SU-DHL-6 (cell line): Measurements from ENCODE around the gene VAPB.

ENCODE experiments used
- H2AFZ ChIP-seq: fragments of 200-600 bp; sonication (generic); 2 replicates; pipeline ENCODE4 v1.6.1; 2014; ENCODE audit warnings: low read depth, mild to moderate bottlenecking, moderate library complexity, mixed read lengths, antibody characterized with exemption, low read length; ENCODE audit not compliant: severe bottlenecking
- H3F3A ChIP-seq: fragments of 200-600 bp; shearing (Covaris generic); 2 replicates; pipeline ENCODE4 v1.6.0; 2016; ENCODE audit warnings: antibody characterized with exemption, mild to moderate bottlenecking; ENCODE audit not compliant: insufficient read depth
- H3K27ac ChIP-seq: fragments of 200-600 bp; sonication (generic); 2 replicates; pipeline ENCODE4 v1.5.1; 2016; ENCODE audit warnings: low read depth, mild to moderate bottlenecking, low read length, moderate library complexity, mixed read lengths
- H3K27me3 ChIP-seq: fragments of 200-600 bp; sonication (generic), shearing (Covaris generic); 2 replicates; pipeline ENCODE4 v1.6.0; 2014; ENCODE audit warnings: mild to moderate bottlenecking, low read length
- H3K36me3 ChIP-seq: fragments of 200-600 bp; sonication (generic); 2 replicates; pipeline ENCODE4 v1.6.1; 2014; ENCODE audit warnings: mild to moderate bottlenecking, low read length, mixed read lengths
- H3K4me2 ChIP-seq: fragments of 300-600, 200-600 bp; shearing (Covaris generic), sonication (generic); 2 replicates; pipeline ENCODE4 v1.6.0; 2014; ENCODE audit warnings: low read length, low read depth, mild to moderate bottlenecking; ENCODE audit not compliant: poor library complexity, severe bottlenecking
- H3K4me3 ChIP-seq: fragments of 200-600 bp; sonication (generic); 2 replicates; pipeline ENCODE4 v1.5.1; 2014; ENCODE audit warnings: antibody characterized with exemption, low read length, mild to moderate bottlenecking, mixed read lengths; ENCODE audit not compliant: insufficient read depth, poor library complexity, severe bottlenecking
- H3K79me2 ChIP-seq: fragments of 200-600 bp; sonication (generic); 2 replicates; pipeline ENCODE4 v1.6.1; 2014; ENCODE audit warnings: mild to moderate bottlenecking, low read length, moderate library complexity; ENCODE audit not compliant: insufficient read depth
- H3K9ac ChIP-seq: fragments of 200-600 bp; sonication (generic); 2 replicates; pipeline ENCODE4 v1.7.0; 2014; ENCODE audit warnings: mild to moderate bottlenecking, low read length
- H3K9me2 ChIP-seq: fragments of 200-600 bp; sonication (generic); replicated peaks from 2 replicates; pipeline ENCODE4 v1.6.1; 2014; ENCODE audit warnings: low read length; ENCODE audit not compliant: insufficient read depth
- H3K9me3 ChIP-seq: fragments of 200-600 bp; sonication (generic); 2 replicates; pipeline ENCODE4 v1.6.1; 2014; ENCODE audit warnings: low read length, mixed read lengths; ENCODE audit not compliant: insufficient read depth
- H4K20me1 ChIP-seq: fragments of 200-600 bp; sonication (generic); 2 replicates; pipeline ENCODE4 v1.6.1; 2014; ENCODE audit warnings: low read depth, mild to moderate bottlenecking, antibody characterized with exemption, low read length, moderate library complexity, mixed read lengths
- CTCF ChIP-seq: fragments of 200-600 bp; sonication (generic); IDR thresholded peaks from one replicate; pipeline ENCODE4 v1.5.1; 2017; ENCODE audit warnings: antibody characterized with exemption, mild to moderate bottlenecking, low read length, moderate library complexity; ENCODE audit not compliant: insufficient read depth, poor library complexity, severe bottlenecking
- EZH2phosphoT487 ChIP-seq: fragments of 200-600 bp; sonication (generic), shearing (Covaris generic); conservative IDR thresholded peaks from 2 replicates; pipeline ENCODE4 v1.6.1; 2018; ENCODE audit warnings: mild to moderate bottlenecking, antibody characterized with exemption, low read length, moderate library complexity, mixed read lengths

Gene VAPB

GRCh38 chr20:58453391-58453790 lies 64.4 kb downstream of the VAPB start:
- TF ChIP-seq EZH2phosphoT487 (no peak), CTCF (no peak)
- Histone ChIP-seq H3K9ac (no peak overlapping the region), H3K79me2 (no peaks in the 10 kb centered on the region), H4K20me1 (no peaks in the 10 kb centered on the region), H3K27ac (no peak overlapping the region), H3K9me3 (no peaks in the 10 kb centered on the region), H3K36me3 (no peaks in the 10 kb centered on the region), H3K4me2 (no peak overlapping the region), H3K9me2 (no peaks in the 10 kb centered on the region), H3F3A (no peaks in the 10 kb centered on the region), H2AFZ (no peak overlapping the region), H3K27me3 (no peaks in the 10 kb centered on the region), H3K4me3 (no peak overlapping the region)

DNA sequence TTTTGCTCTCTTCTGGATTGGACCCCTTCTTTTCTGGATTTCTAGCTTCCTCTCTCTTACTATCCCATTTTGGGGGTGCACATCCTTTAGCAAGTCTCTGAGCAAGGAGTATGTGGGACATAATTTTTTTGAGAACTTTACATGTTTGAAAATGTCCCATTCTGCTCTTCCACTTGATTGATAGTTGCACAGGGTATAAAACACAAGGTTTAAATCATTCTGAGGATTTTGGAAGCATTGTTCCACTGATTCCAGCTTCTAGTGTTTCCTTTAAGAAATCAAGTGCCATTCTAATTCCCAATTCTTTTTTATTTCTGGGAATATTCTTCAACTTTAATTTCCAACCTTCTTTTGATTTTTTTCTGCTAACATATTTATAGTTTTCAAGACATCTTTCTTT lies 65.4 kb downstream of the VAPB start:
- Histone ChIP-seq H3K27ac (no peak overlapping the region), H3K9ac (no peak overlapping the region), H3K79me2 (no peaks in the 10 kb centered on the region), H3K9me2 (no peaks in the 10 kb centered on the region), H3K36me3 (no peaks in the 10 kb centered on the region), H3K27me3 (no peaks in the 10 kb centered on the region), H2AFZ (no peak overlapping the region), H3F3A (no peaks in the 10 kb centered on the region), H3K9me3 (no peaks in the 10 kb centered on the region), H4K20me1 (no peaks in the 10 kb centered on the region), H3K4me3 (no peak overlapping the region), H3K4me2 (no peak overlapping the region)
- no peak for TF ChIP-seq EZH2phosphoT487
- TF ChIP-seq CTCF = no peak

DNA sequence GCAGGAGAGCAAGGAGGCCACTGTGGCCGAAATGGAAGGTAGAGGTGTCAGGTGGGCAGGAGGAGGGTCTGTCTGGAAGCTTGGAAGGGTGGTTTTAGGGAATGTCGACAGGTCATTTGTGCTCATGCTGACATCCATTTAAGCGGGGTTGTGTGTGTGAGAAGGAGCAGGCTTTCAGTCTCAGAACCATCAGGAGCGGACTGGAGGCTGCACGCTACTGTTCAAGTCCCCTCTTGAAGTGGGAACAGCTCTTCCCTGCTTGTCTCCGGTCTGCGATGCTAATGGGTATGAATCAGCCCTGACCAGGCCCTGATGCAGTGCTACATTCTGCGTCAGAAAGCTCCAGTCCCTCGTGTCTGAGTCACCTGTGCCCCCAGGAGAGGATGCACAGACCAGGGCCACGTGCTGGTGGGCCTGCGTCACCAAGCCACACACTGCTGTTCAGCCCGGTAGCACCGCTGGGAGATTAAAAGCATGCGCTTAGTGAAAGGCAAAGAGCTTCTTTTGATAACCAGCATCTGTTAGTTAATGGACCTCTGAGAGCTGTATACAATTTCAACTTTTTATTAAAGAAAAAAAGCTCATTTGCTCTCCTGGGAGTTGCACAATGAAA lies 68.2 kb downstream of the VAPB start:
- H3K9ac ChIP-seq = no peak overlapping the region
- no peaks in the 10 kb centered on the region for H3K9me2 ChIP-seq
- no peaks in the 10 kb centered on the region for H3F3A ChIP-seq
- no peaks in the 10 kb centered on the region for H3K79me2 ChIP-seq
- H3K36me3 ChIP-seq = no peaks in the 10 kb centered on the region
- no peak overlapping the region for H2AFZ ChIP-seq
- no peaks in the 10 kb centered on the region for H3K27me3 ChIP-seq
- H3K4me2 ChIP-seq = no peak overlapping the region
- H3K27ac ChIP-seq = no peak overlapping the region
- H3K4me3 ChIP-seq = no peak overlapping the region
- H3K9me3 ChIP-seq = no peaks in the 10 kb centered on the region
- TF ChIP-seq EZH2phosphoT487 (no peak), CTCF (no peak)
- H4K20me1 ChIP-seq = no peaks in the 10 kb centered on the region
